ENCODE results near the gene CCL25. TPM values are rescaled to one million over a fixed set of nuclear protein-coding genes. Genes with fewer than 3 reads are reported as not detected.
A peak's percentile ranks its signal among the peaks of the same experiment; 100 is the strongest.

CCL25 gene
- total and polyA plus RNA-seq, 2 experiments from 2014 or later: 0.52 to 0.73 TPM

DNA sequence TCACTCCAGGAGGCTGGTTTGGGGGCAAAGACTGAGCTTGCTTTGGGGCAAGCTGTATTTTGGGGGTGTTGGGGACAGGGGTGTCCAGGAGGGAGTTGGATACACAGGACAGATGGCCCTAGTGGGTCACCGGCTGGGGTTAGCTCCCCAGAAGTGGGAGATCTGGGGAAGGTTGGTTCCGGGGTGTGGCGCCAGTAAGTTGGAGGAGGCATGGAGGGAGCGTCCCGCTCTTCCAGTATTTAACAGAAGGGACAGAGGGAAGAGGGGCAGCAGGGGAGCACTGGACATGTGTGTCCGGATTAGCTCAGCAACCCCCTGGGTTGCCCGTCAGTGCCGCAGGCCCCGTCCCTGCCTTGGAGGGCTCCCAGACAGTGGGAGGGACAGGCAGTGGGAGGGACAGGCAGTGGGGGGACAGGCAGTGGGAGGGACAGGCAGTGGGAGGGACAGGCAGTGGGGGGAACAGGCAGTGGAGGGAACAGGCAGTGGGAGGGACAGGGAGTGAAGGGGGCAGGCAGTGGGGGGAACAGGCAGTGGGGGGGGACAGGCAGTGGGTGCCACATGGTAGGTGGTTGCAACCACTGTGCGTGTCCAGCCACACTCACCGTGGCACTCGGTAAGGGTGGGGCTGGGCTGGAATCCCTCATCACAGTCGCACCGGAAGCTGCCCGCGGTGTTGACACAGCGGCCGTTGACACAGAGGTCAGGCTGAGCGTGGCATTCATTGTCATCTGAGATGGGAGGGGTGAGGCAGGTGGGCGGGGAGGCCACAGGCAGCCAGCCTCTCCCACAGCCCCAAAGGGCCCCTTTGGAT lies 33.2 kb downstream of the CCL25 start:
- H3K4me3 Mint-ChIP-seq: no peak overlapping the region
- no peak overlapping the region for H3K27ac ChIP-seq (ENCODE audit: low read depth)

More for the DNA sequence above, 33.2 kb downstream of the CCL25 start:
- no peaks in the 10 kb centered on the region; the same call in 1 of the 2 replicates for H3F3A ChIP-seq (replicated peaks; ENCODE audit: low read depth)
- peak; percentile 15; the same call in 1 of the 3 replicates for ATAC-seq
- H3K4me1 ChIP-seq (ENCODE audit: insufficient read depth): no peaks in the 10 kb centered on the region
- Mint-ChIP-seq H3K36me3 (ENCODE audit: low read depth) (peaks cover 25% of the 10 kb centered on the region), H3K27ac (peak overlapping the region; percentile 58; the same call in 1 of the 2 replicates), H3K4me1 (no peaks in the 10 kb centered on the region), H3K9me3 (0 out of 3 replicates have a peak, but pooled peaks cover 3% of the 10 kb centered on the region), H3K27me3 (ENCODE audit: insufficient read depth, low read depth, poor library complexity) (peaks cover 2% of the 10 kb centered on the region)
- TF ChIP-seq, protein P1, sequence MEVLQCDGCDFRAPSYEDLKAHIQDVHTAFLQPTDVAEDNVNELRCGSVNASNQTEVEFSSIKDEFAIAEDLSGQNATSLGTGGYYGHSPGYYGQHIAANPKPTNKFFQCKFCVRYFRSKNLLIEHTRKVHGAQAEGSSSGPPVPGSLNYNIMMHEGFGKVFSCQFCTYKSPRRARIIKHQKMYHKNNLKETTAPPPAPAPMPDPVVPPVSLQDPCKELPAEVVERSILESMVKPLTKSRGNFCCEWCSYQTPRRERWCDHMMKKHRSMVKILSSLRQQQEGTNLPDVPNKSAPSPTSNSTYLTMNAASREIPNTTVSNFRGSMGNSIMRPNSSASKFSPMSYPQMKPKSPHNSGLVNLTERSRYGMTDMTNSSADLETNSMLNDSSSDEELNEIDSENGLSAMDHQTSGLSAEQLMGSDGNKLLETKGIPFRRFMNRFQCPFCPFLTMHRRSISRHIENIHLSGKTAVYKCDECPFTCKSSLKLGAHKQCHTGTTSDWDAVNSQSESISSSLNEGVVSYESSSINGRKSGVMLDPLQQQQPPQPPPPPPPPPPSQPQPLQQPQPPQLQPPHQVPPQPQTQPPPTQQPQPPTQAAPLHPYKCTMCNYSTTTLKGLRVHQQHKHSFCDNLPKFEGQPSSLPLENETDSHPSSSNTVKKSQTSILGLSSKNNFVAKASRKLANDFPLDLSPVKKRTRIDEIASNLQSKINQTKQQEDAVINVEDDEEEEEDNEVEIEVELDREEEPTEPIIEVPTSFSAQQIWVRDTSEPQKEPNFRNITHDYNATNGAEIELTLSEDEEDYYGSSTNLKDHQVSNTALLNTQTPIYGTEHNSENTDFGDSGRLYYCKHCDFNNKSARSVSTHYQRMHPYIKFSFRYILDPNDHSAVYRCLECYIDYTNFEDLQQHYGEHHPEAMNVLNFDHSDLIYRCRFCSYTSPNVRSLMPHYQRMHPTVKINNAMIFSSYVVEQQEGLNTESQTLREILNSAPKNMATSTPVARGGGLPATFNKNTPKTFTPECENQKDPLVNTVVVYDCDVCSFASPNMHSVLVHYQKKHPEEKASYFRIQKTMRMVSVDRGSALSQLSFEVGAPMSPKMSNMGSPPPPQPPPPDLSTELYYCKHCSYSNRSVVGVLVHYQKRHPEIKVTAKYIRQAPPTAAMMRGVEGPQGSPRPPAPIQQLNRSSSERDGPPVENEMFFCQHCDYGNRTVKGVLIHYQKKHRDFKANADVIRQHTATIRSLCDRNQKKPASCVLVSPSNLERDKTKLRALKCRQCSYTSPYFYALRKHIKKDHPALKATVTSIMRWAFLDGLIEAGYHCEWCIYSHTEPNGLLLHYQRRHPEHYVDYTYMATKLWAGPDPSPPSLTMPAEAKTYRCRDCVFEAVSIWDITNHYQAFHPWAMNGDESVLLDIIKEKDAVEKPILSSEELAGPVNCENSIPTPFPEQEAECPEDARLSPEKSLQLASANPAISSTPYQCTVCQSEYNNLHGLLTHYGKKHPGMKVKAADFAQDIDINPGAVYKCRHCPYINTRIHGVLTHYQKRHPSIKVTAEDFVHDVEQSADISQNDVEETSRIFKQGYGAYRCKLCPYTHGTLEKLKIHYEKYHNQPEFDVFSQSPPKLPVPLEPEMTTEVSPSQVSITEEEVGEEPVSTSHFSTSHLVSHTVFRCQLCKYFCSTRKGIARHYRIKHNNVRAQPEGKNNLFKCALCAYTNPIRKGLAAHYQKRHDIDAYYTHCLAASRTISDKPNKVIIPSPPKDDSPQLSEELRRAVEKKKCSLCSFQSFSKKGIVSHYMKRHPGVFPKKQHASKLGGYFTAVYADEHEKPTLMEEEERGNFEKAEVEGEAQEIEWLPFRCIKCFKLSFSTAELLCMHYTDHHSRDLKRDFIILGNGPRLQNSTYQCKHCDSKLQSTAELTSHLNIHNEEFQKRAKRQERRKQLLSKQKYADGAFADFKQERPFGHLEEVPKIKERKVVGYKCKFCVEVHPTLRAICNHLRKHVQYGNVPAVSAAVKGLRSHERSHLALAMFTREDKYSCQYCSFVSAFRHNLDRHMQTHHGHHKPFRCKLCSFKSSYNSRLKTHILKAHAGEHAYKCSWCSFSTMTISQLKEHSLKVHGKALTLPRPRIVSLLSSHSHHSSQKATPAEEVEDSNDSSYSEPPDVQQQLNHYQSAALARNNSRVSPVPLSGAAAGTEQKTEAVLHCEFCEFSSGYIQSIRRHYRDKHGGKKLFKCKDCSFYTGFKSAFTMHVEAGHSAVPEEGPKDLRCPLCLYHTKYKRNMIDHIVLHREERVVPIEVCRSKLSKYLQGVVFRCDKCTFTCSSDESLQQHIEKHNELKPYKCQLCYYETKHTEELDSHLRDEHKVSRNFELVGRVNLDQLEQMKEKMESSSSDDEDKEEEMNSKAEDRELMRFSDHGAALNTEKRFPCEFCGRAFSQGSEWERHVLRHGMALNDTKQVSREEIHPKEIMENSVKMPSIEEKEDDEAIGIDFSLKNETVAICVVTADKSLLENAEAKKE (CRISPR knock-in tag; IDR thresholded peaks at IDR 0.05): no peak
- TF ChIP-seq EZH2phosphoT487 (IDR thresholded peaks at IDR 0.05; ENCODE audit: unreplicated experiment) (no peak), JUNB (IDR thresholded peaks at IDR 0.05; ENCODE audit: unreplicated experiment) (no peak), ZNF114 (CRISPR knock-in tag; IDR thresholded peaks at IDR 0.05) (no peak), CREB1 (CRISPR knock-in tag; IDR thresholded peaks at IDR 0.05; ENCODE audit: low read depth) (no peak), POLR2AphosphoS5 (IDR thresholded peaks at IDR 0.05; ENCODE audit: low read depth) (no peak)
- TF ChIP-seq, protein P2, sequence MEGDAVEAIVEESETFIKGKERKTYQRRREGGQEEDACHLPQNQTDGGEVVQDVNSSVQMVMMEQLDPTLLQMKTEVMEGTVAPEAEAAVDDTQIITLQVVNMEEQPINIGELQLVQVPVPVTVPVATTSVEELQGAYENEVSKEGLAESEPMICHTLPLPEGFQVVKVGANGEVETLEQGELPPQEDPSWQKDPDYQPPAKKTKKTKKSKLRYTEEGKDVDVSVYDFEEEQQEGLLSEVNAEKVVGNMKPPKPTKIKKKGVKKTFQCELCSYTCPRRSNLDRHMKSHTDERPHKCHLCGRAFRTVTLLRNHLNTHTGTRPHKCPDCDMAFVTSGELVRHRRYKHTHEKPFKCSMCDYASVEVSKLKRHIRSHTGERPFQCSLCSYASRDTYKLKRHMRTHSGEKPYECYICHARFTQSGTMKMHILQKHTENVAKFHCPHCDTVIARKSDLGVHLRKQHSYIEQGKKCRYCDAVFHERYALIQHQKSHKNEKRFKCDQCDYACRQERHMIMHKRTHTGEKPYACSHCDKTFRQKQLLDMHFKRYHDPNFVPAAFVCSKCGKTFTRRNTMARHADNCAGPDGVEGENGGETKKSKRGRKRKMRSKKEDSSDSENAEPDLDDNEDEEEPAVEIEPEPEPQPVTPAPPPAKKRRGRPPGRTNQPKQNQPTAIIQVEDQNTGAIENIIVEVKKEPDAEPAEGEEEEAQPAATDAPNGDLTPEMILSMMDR (conservative IDR thresholded peaks at IDR 0.05; ENCODE audit: low read depth in 2 of 2): 0 out of 4 replicates have a peak, but pooled peaks of 1 of the 2 experiments have one; percentile 10
- H3K9me2 ChIP-seq (ENCODE audit: insufficient read depth): no peaks in the 10 kb centered on the region
- peaks cover 6% of the 10 kb centered on the region; the same call in 1 of the 2 replicates for H4K20me1 ChIP-seq (replicated peaks; ENCODE audit: insufficient read depth)
- H2AFZ ChIP-seq: no peak overlapping the region
- no peaks in the 10 kb centered on the region for H3K79me2 ChIP-seq (replicated peaks; ENCODE audit: insufficient read depth)
- H3K27me3 ChIP-seq (ENCODE audit: insufficient read depth): no peaks in the 10 kb centered on the region
- H3K36me3 ChIP-seq (ENCODE audit: insufficient read depth): peaks cover 17% of the 10 kb centered on the region
- H3K4me2 ChIP-seq: no peak overlapping the region
- no peak overlapping the region for H3K4me3 ChIP-seq
- no peak for DNase-seq (ENCODE audit: low spot score)
